Urothelium cell line (cell line): ENCODE results near the gene ANKRD18A.

Experiments
- DNase-seq: peaks from one replicate; pipeline ENCODE4 v3.0.0; 2011; ENCODE audit warnings: low spot score, mixed read lengths
- FAIRE-seq: peaks from 2 replicates; lab custom pipeline; 2011; peaks lifted over from hg19 to GRCh38; lab: Jason Lieb, UNC

Gene ANKRD18A

GRCh38 chr9:38620483-38621433 lies at the start of gene ANKRD18A:
Gene ANKRD18A (minus strand): TSS chr9:38620596. CDS start chr9:38620285, 311 bp downstream.
- FAIRE-seq = no peak

GRCh38 chr9:38668791-38669466 lies 48.5 kb upstream of the ANKRD18A start:
- FAIRE-seq = peak; percentile 58
- no peak for DNase-seq

More at GRCh38 chr9:38620483-38621433, at the start of gene ANKRD18A:
- DNase-seq = peak; percentile 68

- no peak for DNase-seq
- no peak for FAIRE-seq
These were observed 42.6 kb upstream of the ANKRD18A start for GRCh38 chr9:38662763-38663593.

GRCh38 chr9:38659538-38659937 lies 39.1 kb upstream of the ANKRD18A start:
- FAIRE-seq = peak; percentile 74
- DNase-seq = no peak

GRCh38 chr9:38656896-38657295 lies 36.5 kb upstream of the ANKRD18A start:
- no peak for DNase-seq
- no peak for FAIRE-seq

GRCh38 chr9:38652486-38652885 lies 32.1 kb upstream of the ANKRD18A start:
- DNase-seq (no peak), FAIRE-seq (peak; percentile 50)

- peak; percentile 50 for FAIRE-seq
- no peak for DNase-seq
These were observed 31.6 kb upstream of the ANKRD18A start for GRCh38 chr9:38652044-38652443.

- FAIRE-seq (no peak), DNase-seq (no peak)
These were observed 31.1 kb upstream of the ANKRD18A start for GRCh38 chr9:38651400-38652042.

DNA sequence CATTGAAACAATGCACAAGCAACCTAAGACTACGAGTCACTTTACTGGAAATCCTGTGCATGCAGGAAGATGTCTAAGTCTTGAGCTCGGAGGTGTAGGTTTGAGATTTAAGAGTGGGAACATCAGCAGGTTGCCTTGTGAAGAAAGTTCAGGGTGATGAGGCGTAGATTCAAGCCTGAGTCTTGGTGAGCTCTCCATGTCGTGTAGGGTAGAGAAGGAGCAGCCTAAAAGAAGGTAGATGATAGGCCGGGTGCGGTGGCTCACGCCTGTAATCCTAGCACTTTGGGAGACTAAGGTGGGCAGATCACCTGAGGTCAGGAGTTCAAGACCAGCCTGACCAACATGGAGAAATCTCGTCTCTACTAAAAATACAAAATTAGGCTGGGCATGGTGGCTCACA lies 30.2 kb upstream of the ANKRD18A start:
- FAIRE-seq = no peak

DNA sequence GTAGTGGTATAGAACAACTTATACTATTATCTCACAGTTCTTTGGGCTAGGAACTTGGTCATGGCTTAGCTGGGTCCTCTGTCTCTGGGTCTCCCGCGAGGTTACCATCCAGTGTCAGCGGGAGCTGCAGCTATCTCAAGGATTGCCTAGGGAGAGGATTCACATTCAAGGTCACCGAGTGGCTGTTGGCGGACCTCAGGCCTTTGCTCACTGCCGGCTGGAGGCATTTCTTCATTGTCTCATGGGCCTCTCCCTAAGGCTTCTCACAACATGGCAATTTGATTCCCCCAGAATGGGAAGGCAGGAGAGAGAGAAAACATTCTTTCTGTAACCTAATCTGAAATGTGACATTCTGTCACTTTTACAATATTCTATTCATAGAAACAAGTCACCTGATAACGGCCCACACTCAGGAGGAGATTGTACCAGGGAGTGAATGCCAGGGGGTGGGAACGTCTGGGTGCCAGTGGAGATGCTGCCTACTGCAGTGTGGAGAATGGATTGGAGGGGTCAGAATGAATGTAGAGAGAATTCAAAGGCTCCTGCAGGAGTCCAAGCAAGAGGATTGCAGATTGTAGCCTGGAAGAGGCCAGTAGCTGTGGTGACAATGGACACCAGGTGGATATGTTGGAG lies 29.5 kb upstream of the ANKRD18A start:
- no peak for FAIRE-seq
- DNase-seq = no peak

More for the DNA sequence above, 30.2 kb upstream of the ANKRD18A start:
- no peak for DNase-seq

DNA sequence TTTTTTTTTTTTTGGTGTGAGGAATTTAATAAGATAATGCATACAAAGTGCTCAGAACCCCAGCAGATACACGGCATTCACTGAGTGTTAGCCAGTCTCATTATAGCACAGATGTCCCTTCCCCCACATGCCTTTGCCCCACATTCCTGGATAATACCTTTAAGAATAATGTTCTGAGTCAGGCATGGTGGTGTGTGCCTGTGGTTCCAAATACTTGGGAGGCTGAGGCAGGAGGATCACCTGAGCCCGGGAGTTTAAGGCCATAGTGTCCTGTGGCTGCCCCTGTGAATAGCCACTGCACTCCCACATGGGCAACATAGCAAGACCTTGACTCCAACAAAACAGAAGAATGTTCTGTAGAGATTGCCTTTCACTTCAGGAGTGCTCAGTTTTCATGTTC lies 24.2 kb upstream of the ANKRD18A start:
- FAIRE-seq (no peak), DNase-seq (no peak)

DNA sequence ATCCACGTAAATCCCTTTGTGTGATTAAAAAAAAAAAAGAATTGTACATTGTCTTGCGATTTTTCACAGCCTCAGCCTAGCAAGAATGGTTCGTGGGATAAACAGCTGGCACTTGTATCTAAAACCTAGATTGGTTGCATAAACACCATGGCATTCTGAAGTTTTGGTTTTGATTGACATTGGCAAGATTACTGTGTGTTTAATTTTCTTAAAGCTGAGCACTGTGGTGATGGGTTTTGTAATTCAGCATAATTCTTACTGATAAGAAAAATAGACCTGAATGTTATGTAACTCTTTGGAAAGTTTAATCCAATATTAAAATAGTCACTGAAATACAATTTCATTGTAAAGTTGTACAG lies 23.4 kb upstream of the ANKRD18A start:
- FAIRE-seq = no peak

DNA sequence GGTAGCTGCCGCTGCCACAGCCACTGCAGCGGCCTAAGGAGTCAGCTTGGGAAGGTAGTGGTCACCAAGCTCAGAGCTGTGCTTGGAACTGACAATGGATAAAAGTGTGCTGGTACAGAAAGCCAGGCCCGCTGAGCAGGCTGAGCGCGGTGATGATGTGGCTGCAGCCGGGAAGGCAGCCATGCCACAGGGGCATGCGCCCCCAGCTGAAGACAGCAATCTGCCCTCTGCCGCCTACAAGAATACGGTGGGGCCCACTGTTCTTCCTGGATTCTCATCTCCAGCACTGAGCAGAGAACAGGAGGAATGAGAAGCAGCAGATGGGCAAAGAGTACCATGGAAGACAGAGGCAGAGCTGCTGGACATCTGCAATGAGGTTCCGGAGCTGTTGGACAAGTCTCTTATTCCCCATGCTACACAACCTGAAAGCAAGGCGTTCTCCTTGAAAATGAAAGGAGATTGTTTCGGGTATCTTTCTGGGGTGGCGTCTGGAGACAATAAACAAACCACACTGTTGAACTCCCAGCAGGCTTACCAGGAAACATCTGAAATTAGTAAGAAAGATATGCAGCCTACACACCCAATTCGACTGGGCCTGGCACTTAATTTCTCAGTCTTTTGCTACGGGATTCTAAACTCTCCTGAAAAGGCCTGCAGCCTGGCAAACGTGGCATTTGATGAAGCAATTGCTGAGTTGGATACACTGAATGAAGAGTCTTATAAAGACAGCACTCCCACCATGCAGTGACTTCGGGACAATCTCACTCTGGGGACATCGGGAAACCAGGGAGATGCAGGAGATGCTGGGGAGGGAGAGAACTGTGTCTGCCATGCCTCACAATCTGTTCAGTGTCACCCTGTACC lies 22.8 kb upstream of the ANKRD18A start:
- no peak for DNase-seq
- FAIRE-seq = no peak

More for the DNA sequence above, 23.4 kb upstream of the ANKRD18A start:
- no peak for DNase-seq

DNA sequence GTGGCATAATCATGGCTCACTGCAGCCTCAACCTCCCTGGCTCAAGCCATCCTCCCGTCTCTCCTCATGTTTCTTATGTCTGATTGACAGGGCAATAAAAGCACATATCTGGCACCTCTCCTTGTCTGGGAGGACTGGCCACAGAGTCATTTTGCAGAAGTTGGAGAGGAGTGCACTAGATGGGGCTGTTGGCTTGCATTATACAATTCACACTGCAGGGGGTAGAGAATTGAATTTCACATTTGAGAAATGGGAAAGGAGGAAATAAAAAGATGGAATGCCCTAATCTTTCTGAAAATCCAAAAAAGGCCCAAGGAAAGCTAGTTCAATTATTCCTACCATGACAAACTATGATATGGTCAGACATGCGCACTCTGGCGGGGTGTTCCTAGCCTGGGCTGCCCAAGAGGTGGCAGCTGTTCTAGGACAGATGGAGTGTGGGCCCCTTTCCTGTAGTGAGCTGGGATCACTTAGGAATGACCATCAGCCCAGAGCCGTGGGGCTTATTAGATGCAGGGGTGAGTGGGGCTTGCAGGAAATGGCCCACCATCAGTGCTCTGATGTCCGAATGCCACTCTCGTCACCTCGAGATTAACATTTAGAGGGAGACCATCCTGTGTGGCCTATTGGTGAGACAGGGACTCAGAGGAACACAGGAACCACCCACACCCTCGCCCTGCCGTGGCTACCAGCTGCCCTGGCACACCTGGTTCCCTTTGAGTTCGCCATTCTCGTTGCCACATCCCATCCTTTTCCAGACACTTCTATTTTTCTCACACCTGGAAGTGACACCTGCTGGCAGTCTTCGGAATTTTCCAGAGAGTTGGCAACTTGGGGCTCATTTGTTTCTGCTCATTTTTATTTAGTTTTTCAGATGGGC lies 21.8 kb upstream of the ANKRD18A start:
- FAIRE-seq (peak; percentile 86), DNase-seq (peak; percentile 64)

GRCh38 chr9:38641142-38641541 lies 20.7 kb upstream of the ANKRD18A start:
- no peak for DNase-seq
- FAIRE-seq = no peak

- FAIRE-seq = no peak
These were observed 19.2 kb upstream of the ANKRD18A start for GRCh38 chr9:38639577-38639940.

GRCh38 chr9:38638881-38639576 lies 18.6 kb upstream of the ANKRD18A start:
- DNase-seq (no peak), FAIRE-seq (peak; percentile 30)

More at GRCh38 chr9:38639577-38639940, 19.2 kb upstream of the ANKRD18A start:
- DNase-seq = no peak

DNA sequence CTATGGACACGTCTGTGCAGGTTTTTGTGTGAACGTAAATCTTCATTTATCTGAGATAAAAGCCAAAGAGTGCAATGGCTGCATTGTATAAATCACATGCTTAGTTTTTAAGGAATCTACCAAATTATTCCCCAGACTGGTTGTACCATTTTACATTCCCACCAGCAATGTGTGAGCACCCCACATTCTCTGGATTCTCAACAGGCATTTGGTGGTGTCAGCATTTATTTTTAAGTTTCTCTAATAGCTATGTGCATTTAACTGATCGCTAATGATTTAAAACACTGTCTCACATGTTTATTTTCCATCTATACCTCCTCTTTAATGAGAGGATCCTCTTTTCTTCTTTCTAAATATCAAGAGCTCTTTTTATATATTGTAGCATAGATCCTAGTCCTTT lies 13.9 kb upstream of the ANKRD18A start:
- no peak for DNase-seq
- FAIRE-seq = no peak
